ENCODE measurements around the gene SLC8A1.

The SLC8A1 gene

DNA sequence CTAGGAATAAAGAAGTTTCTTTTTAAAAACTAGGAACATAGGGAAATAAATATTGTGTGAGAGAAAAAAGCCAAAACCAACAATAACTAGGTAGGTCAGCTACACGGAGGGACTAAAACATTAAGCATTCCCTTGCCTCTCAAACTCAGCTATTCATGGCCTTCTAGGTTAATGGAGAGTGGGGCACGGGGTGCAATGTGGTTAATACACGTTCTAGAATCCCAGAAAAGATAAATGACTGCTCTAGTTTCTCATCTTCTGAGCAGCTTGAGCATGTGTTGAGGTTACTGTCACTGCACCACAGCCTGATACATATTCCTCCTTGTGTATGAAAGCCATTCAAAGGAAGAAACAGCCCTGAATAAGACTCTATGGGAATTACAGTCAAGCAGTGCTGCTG lies 31.4 kb downstream of the SLC8A1 start:
- DNase-seq (ENCODE audit: low spot score): no peak

GRCh38 chr2:40419364-40419762 lies 32.5 kb downstream of the SLC8A1 start:
- no peak for DNase-seq (ENCODE audit: low spot score)

DNA sequence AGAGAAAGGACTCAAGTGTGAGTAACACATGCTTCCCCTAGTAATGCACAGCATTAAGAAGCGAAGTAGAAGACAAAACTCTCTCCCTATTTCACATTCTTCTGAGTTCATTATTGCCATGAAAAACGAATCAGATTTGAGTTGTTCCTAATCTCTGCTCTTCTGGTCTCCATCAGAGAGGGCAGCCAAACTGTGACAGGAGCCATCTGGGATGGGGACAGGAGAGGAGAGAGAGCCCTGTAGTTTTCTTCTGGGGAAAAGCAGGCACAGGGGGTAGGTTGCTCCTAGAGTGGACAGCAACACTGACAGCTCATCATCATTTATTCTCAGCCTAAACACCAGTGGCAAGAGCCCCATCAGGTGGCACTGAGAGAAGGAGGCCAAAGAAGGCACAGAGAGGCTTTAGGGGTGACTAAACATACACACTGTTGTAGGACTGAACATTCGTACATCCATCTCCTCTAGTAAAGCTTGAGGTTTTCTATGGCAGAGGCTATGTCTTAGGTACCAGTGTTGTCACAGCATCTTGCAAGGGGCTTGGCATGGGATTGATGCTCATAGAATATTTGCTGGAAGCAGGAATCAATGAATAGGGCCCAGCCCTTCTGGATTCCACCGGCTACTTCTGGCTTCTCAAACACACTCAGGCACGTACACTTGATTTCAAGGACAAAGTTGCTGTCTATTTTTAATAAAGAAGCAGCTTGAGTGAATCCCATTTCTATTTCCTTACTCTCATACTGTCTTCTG lies 33.1 kb downstream of the SLC8A1 start:
- DNase-seq (ENCODE audit: low spot score): no peak

GRCh38 chr2:40416486-40416885 lies 35.4 kb downstream of the SLC8A1 start:
- no peak for DNase-seq (ENCODE audit: low spot score)

GRCh38 chr2:40415391-40415790 lies 36.5 kb downstream of the SLC8A1 start:
- DNase-seq (ENCODE audit: low spot score): no peak

- DNase-seq (ENCODE audit: low spot score): no peak
Measured at GRCh38 chr2:40412456-40412855, 39.4 kb downstream of the SLC8A1 start.

GRCh38 chr2:40410695-40411094 lies 41.2 kb downstream of the SLC8A1 start:
- DNase-seq (ENCODE audit: low spot score): no peak

DNA sequence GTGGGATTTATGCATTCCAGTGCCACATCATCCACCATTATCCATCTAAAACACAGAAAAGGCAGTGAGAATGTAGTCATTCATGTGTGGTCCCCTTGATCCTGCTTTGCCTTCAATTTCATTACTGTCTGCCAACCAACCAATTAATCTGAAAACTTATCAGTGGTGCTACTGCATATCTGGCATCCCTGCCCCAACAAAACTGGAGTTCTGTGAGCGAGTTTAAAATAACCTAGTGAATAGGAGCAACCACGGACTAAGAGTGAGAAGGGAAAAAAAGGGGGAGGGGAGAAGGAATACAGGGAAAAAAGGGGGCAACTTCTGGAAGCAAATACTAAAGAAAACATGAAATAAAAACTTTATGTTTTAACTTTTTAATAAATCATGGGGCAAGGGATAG lies 42.2 kb downstream of the SLC8A1 start:
- DNase-seq (ENCODE audit: low spot score): no peak

DNA sequence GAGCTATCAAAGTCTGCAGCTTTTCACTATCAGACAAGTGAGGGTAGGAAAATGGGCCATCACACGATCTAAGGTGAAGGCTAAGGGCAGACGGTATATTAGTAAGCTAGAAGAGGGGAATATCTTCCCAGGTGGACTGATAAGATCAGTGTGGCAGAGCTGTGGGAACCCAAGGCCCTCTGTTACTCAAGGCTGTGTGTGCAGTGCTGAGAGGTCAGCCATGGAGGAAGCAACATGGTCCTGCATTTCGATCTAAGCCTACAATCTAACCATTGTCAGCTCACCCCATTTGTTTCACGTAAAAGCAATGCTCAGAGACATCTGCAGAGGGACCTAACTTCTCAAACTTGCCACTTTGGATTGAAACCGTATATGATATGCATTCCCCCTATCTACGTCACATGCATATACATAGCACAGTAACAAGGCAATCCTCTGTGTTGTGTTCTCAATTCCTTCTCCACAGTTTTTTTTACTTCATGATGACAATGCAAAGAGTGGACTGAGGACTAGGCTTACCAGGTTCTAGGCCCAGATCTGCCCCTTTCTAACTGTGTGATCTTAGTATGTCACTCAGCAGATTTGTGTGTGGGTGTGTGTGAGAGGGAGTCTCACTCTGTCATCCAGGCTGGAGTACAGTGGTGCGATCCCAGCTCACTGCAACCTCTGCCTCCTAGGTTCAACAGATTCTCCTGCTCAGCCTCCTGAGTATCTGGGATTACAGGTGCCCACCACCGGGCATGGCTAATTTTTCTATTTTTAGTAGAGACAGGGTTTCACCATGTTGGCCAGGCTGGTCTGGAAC lies 45.2 kb downstream of the SLC8A1 start:
- DNase-seq (ENCODE audit: low spot score): no peak

DNA sequence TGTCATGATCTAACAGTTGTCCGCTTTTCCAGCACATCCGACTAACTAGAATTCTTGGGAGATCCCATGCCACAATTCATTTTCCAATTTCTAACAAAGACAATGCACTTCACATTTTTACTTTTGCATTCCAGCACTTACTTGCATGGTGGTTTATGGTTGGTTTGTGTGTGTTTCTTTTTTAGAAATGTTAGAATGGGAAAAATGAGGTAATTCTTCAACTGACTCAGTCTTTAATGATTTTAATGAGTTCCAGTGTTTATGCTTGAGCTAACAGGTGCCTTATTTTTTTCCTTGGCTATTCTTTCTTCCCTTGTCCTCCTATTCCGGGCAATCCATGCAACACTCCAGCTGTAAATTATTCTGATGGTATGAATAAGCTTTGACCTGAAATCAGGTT lies 46.4 kb downstream of the SLC8A1 start:
- no peak for DNase-seq (ENCODE audit: low spot score)

GRCh38 chr2:40404517-40404916 lies 47.4 kb downstream of the SLC8A1 start:
- no peak for DNase-seq (ENCODE audit: low spot score)

- no peak for DNase-seq (ENCODE audit: low spot score)
Measured at GRCh38 chr2:40403233-40403836, 48.6 kb downstream of the SLC8A1 start.

- no peak for DNase-seq (ENCODE audit: low spot score)
Measured at GRCh38 chr2:40401896-40402295, 50.0 kb downstream of the SLC8A1 start.

DNA sequence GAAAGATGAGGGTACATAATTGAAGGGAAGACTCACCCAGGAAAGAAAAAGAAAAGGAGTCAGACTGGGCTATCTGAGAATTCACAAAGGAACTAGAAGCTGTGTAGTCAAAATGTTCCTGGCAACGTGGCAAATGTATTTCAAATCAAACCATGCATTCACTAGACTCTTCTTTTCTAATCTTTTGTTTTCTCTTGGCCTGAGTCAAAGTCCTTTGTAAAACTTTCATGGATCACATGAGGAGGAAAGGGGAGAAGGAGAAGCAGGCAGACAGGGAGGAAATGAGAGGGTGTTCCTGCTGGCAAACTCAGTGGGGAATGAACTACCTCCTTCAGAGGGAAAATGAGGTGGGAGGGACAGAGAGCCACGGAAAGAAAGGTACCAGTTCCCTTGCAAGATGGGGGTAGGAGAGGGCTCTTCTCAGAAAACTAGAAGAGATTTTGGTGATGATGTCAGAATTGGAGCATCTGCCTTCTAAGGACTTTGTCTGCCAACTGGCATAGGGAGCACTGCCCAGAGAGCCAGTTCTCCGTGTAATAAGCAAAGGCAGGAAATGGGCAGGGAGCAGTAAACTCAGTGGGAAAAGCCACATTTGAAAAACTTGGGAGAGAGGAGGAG lies 51.4 kb downstream of the SLC8A1 start:
- DNase-seq (ENCODE audit: low spot score): no peak

- DNase-seq (ENCODE audit: low spot score): no peak
Measured at GRCh38 chr2:40397765-40398164, 54.1 kb downstream of the SLC8A1 start.

- no peak for DNase-seq (ENCODE audit: low spot score)
Measured at GRCh38 chr2:40396124-40396523, 55.8 kb downstream of the SLC8A1 start.

DNA sequence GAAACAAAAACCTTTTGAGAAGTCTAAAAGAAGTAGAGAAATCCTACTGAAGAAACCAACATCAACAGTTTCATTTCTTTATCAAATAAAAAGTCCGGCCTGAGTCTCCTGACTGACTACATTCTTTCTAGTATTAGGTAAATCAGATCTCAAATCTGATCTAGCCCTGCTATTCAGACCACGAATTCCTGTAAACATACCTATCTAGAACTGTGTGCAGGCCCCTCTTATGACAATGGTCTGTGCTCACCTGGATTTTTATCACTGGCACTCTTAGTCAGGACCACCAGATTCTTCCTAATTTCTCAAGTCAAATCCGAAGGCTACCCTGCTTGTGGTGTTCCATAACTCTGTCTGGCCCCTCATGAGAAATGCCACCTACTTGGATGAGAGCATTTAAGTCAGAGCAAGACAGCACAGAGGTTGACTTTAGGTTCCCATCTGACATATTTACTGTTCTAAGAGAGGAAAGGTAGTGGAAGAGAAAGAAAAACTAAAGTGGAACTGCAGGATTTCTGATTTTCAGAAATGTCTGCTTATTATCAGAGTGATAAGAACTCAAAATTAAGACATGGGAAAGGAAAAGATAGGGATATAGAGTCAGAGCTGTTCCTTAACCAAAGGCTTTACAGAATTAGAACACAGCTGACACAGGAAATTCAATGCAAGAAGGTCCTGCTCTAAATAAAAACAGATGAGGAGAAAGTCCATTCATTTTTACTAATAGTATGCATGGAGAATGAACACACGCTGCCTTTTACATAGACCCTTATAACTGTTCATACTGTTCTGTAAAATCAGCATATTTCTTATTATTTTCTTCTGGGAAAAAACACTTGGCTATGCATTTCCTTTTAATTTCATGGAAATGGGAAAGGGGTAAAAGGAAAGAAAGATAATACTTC lies 56.5 kb downstream of the SLC8A1 start:
- DNase-seq (ENCODE audit: low spot score): no peak

GRCh38 chr2:40394597-40394996 lies 57.3 kb downstream of the SLC8A1 start:
- no peak for DNase-seq (ENCODE audit: low spot score)

GRCh38 chr2:40394031-40394430 lies 57.9 kb downstream of the SLC8A1 start:
- no peak for DNase-seq (ENCODE audit: low spot score)

DNA sequence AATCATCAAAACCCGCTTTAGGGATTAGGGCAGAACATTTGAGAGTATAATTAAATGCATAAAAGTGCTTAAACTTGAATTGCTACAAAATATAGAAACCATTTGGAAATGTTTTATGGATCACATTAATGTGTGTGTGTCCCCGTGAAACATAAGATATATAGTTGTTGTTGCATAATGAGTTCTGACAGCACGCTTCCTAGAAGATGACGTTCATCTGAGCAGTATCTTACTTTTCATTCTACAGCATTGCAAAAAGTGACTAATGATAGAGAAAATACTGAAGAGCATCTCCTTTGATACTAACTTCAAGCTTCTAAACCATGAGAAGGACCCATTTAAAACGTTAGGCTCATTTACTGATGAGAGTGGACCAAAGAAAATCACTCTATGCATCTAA lies 63.7 kb downstream of the SLC8A1 start:
- no peak for DNase-seq (ENCODE audit: low spot score)

- DNase-seq (ENCODE audit: low spot score): no peak
Measured at GRCh38 chr2:40386177-40386576, 65.7 kb downstream of the SLC8A1 start.

- DNase-seq (ENCODE audit: low spot score): no peak
Measured at GRCh38 chr2:40384714-40385113, 67.2 kb downstream of the SLC8A1 start.
